Measurements from ENCODE around the gene FTSJ3. TPM values are rescaled to one million over a fixed set of nuclear protein-coding genes. Genes with fewer than 3 reads are reported as not detected.

Gene FTSJ3
- total and polyA plus RNA-seq, 2 experiments from 2014 or later = 47.2 to 52.2 TPM

- H3K27ac ChIP-seq = no peak overlapping the region
- H3K27me3 ChIP-seq = no peaks in the 10 kb centered on the region
- no peaks in the 10 kb centered on the region for H3K9me3 ChIP-seq (ENCODE audit: low read depth)
- peaks cover 5% of the 10 kb centered on the region for H3K4me1 ChIP-seq (ENCODE audit: low read depth)
- no peak overlapping the region for H3K4me3 ChIP-seq
- no peak for TF ChIP-seq CTCF (IDR thresholded peaks at IDR 0.05; ENCODE audit: low read depth, low read length)
- DNase-seq (ENCODE audit: low read depth in 1 of 2, low spot score in 1 of 2) = no peak
- peaks cover 35% of the 10 kb centered on the region for H3K36me3 ChIP-seq
Measured at GRCh38 chr17:63830904-63831491, 3.5 kb upstream of the FTSJ3 start.

GRCh38 chr17:63830278-63830677, 2.8 kb upstream of the FTSJ3 start:
- no peaks in the 10 kb centered on the region for H3K27me3 ChIP-seq
- H3K4me3 ChIP-seq = no peak overlapping the region
- TF ChIP-seq CTCF (IDR thresholded peaks at IDR 0.05; ENCODE audit: low read depth, low read length) = no peak
- no peak overlapping the region for H3K27ac ChIP-seq
- peaks cover 8% of the 10 kb centered on the region for H3K4me1 ChIP-seq (ENCODE audit: low read depth)
- no peaks in the 10 kb centered on the region for H3K9me3 ChIP-seq (ENCODE audit: low read depth)
- H3K36me3 ChIP-seq = peaks cover 35% of the 10 kb centered on the region
- DNase-seq (ENCODE audit: low read depth in 1 of 2, low spot score in 1 of 2) = no peak

GRCh38 chr17:63828936-63829335, 1.5 kb upstream of the FTSJ3 start:
- TF ChIP-seq CTCF (IDR thresholded peaks at IDR 0.05; ENCODE audit: low read depth, low read length) = no peak
- Histone ChIP-seq H3K9me3 (ENCODE audit: low read depth) (no peaks in the 10 kb centered on the region), H3K36me3 (peaks cover 40% of the 10 kb centered on the region), H3K27me3 (no peaks in the 10 kb centered on the region), H3K4me1 (ENCODE audit: low read depth) (peaks cover 8% of the 10 kb centered on the region), H3K4me3 (no peak overlapping the region), H3K27ac (no peak overlapping the region)
- DNase-seq (ENCODE audit: low read depth in 1 of 2, low spot score in 1 of 2) = no peak

GRCh38 chr17:63827801-63828221, 348 bp upstream of the FTSJ3 start:
- no peaks in the 10 kb centered on the region for H3K9me3 ChIP-seq (ENCODE audit: low read depth)
- H3K4me3 ChIP-seq = peak overlapping the region; percentile 72
- TF ChIP-seq CTCF (IDR thresholded peaks at IDR 0.05; ENCODE audit: low read depth, low read length) = no peak
- DNase-seq (ENCODE audit: low read depth in 1 of 2, low spot score in 1 of 2) = no peak
- H3K36me3 ChIP-seq = peaks cover 34% of the 10 kb centered on the region
- peaks cover 8% of the 10 kb centered on the region for H3K4me1 ChIP-seq (ENCODE audit: low read depth)
- H3K27ac ChIP-seq = peak overlapping the region; percentile 97
- no peaks in the 10 kb centered on the region for H3K27me3 ChIP-seq

GRCh38 chr17:63826468-63827001, 928 bp downstream of the FTSJ3 start:
- TF ChIP-seq CTCF (IDR thresholded peaks at IDR 0.05; ENCODE audit: low read depth, low read length) = no peak
- H3K27me3 ChIP-seq = no peaks in the 10 kb centered on the region
- peak overlapping the region; percentile 72 for H3K4me3 ChIP-seq
- peaks cover 8% of the 10 kb centered on the region for H3K4me1 ChIP-seq (ENCODE audit: low read depth)
- peak in 1 of 2 donors; percentile 48 for DNase-seq (ENCODE audit: low read depth in 1 of 2, low spot score in 1 of 2)
- H3K36me3 ChIP-seq = peaks cover 44% of the 10 kb centered on the region
- H3K9me3 ChIP-seq (ENCODE audit: low read depth) = no peaks in the 10 kb centered on the region
- H3K27ac ChIP-seq = peak overlapping the region; percentile 97

All from cardiac muscle cell (in vitro differentiated cells and primary cell).